HEK293 (cell line): ENCODE measurements around the gene WBP4.
A peak's percentile ranks its signal among the peaks of the same experiment; 100 is the strongest.

Experiments
- GLI4 ChIP-seq: fragments of 450-650 bp; formaldehyde crosslinking; IDR thresholded peaks from 2 replicates; pipeline ENCODE4 v1.5.1; 2016; ENCODE audit warnings: missing biosample characterization, missing genetic modification characterization
- IKZF3 ChIP-seq: fragments of 450-650 bp; IDR thresholded peaks from 2 replicates; pipeline ENCODE4 v1.5.0; 2018; ENCODE audit warnings: missing biosample characterization, mild to moderate bottlenecking, missing genetic modification characterization, moderate library complexity
- KLF9 ChIP-seq: fragments of 450-650 bp; formaldehyde crosslinking; IDR thresholded peaks from 2 replicates; pipeline ENCODE4 v1.5.1; 2016; ENCODE audit warnings: missing biosample characterization, missing genetic modification characterization, low read depth
- OSR2 ChIP-seq: fragments of 450-650 bp; formaldehyde crosslinking; IDR thresholded peaks from 2 replicates; pipeline ENCODE4 v1.5.1; 2016; ENCODE audit warnings: missing biosample characterization, missing genetic modification characterization
- OVOL3 ChIP-seq: fragments of 450-650 bp; formaldehyde crosslinking; IDR thresholded peaks from 2 replicates; pipeline ENCODE4 v1.5.1; 2016; ENCODE audit warnings: missing biosample characterization, missing genetic modification characterization
- SP2 ChIP-seq: fragments of 450-650 bp; formaldehyde crosslinking; IDR thresholded peaks from 2 replicates; pipeline ENCODE4 v1.5.1; 2016; ENCODE audit warnings: missing biosample characterization, missing genetic modification characterization
- YY2 ChIP-seq: fragments of 450-650 bp; formaldehyde crosslinking; IDR thresholded peaks from 2 replicates; pipeline ENCODE4 v1.5.1; 2016; ENCODE audit warnings: missing biosample characterization, missing genetic modification characterization
- ZBTB17 ChIP-seq: fragments of 450-650 bp; formaldehyde crosslinking; IDR thresholded peaks from 2 replicates; pipeline ENCODE4 v1.5.1; 2016; ENCODE audit warnings: missing biosample characterization, missing genetic modification characterization
- ZFP37 ChIP-seq: fragments of 450-650 bp; formaldehyde crosslinking; IDR thresholded peaks from 2 replicates; pipeline ENCODE4 v1.5.1; 2016; ENCODE audit warnings: missing biosample characterization, missing genetic modification characterization
- ZFP69B ChIP-seq: fragments of 450-650 bp; formaldehyde crosslinking; IDR thresholded peaks from 2 replicates; pipeline ENCODE4 v1.5.1; 2016; ENCODE audit warnings: missing biosample characterization, missing genetic modification characterization
- ZNF292 ChIP-seq: fragments of 450-650 bp; formaldehyde crosslinking; IDR thresholded peaks from 2 replicates; pipeline ENCODE4 v1.5.1; 2016; ENCODE audit warnings: low read depth, missing biosample characterization, missing genetic modification characterization, borderline replicate concordance
- ZNF335 ChIP-seq: fragments of 450-650 bp; formaldehyde crosslinking; conservative IDR thresholded peaks from 2 replicates; pipeline ENCODE4 v1.5.1; 2016; ENCODE audit warnings: missing biosample characterization, missing genetic modification characterization
- ZNF354C ChIP-seq: fragments of 450-650 bp; formaldehyde crosslinking; IDR thresholded peaks from 2 replicates; pipeline ENCODE4 v1.5.1; 2016; ENCODE audit warnings: missing biosample characterization, missing genetic modification characterization, low read depth, borderline replicate concordance
- ZNF37A ChIP-seq: fragments of 450-650 bp; IDR thresholded peaks from 2 replicates; pipeline ENCODE4 v1.5.1; 2018; ENCODE audit warnings: missing biosample characterization, missing genetic modification characterization
- ZNF530 ChIP-seq: fragments of 450-650 bp; formaldehyde crosslinking; IDR thresholded peaks from 2 replicates; pipeline ENCODE4 v1.5.1; 2016; ENCODE audit warnings: low read depth, missing biosample characterization, missing genetic modification characterization
- ZNF549 ChIP-seq: fragments of 450-650 bp; IDR thresholded peaks from 2 replicates; pipeline ENCODE4 v1.5.1; 2018; ENCODE audit warnings: missing biosample characterization, missing genetic modification characterization, mild to moderate bottlenecking, inconsistent platforms, moderate library complexity
- ZNF555 ChIP-seq: fragments of 450-650 bp; formaldehyde crosslinking; conservative IDR thresholded peaks from 2 replicates; pipeline ENCODE4 v1.5.1; 2017; ENCODE audit warnings: missing biosample characterization, mild to moderate bottlenecking, missing genetic modification characterization, inconsistent platforms
- ZNF629 ChIP-seq: fragments of 450-650 bp; formaldehyde crosslinking; IDR thresholded peaks from 2 replicates; pipeline ENCODE4 v1.5.1; 2017; ENCODE audit warnings: missing biosample characterization, missing genetic modification characterization
- ZNF654 ChIP-seq: fragments of 450-650 bp; formaldehyde crosslinking; IDR thresholded peaks from 2 replicates; pipeline ENCODE4 v1.5.1; 2016; ENCODE audit warnings: low read depth, missing biosample characterization, missing genetic modification characterization
- ZNF670 ChIP-seq: fragments of 450-650 bp; formaldehyde crosslinking; IDR thresholded peaks from 2 replicates; pipeline ENCODE4 v1.5.1; 2016; ENCODE audit warnings: missing biosample characterization, missing genetic modification characterization, low read depth
- ZNF776 ChIP-seq: fragments of 450-650 bp; formaldehyde crosslinking; IDR thresholded peaks from 2 replicates; pipeline ENCODE4 v1.5.0; 2017; ENCODE audit warnings: missing biosample characterization, missing genetic modification characterization, borderline replicate concordance
- ZSCAN23 ChIP-seq: fragments of 450-650 bp; formaldehyde crosslinking; IDR thresholded peaks from 2 replicates; pipeline ENCODE4 v1.5.1; 2016; ENCODE audit warnings: missing biosample characterization, missing genetic modification characterization
- ZXDB ChIP-seq: fragments of 450-650 bp; formaldehyde crosslinking; IDR thresholded peaks from 2 replicates; pipeline ENCODE4 v1.5.1; 2016; ENCODE audit warnings: missing biosample characterization, missing genetic modification characterization
- TF ChIP-seq, protein P1 (sequence below): fragments of 450-650 bp; formaldehyde crosslinking; IDR thresholded peaks from 2 replicates; pipeline ENCODE4 v1.5.1; 2016; ENCODE audit warnings: missing biosample characterization, missing genetic modification characterization
- TF ChIP-seq, protein P2 (sequence below): fragments of 450-650 bp; formaldehyde crosslinking; IDR thresholded peaks from 2 replicates; pipeline ENCODE4 v1.5.1; 2016; ENCODE audit warnings: missing biosample characterization, missing genetic modification characterization, borderline replicate concordance
- TF ChIP-seq, protein P3 (sequence below): fragments of 450-650 bp; formaldehyde crosslinking; optimal IDR thresholded peaks from 2 replicates; pipeline ENCODE3; 2016; ENCODE audit warnings: missing biosample characterization, mild to moderate bottlenecking, missing genetic modification characterization
- TF ChIP-seq, protein P4 (sequence below): fragments of 450-650 bp; formaldehyde crosslinking; IDR thresholded peaks from 2 replicates; pipeline ENCODE4 v1.5.1; 2017; ENCODE audit warnings: missing biosample characterization, missing genetic modification characterization
- TF ChIP-seq, protein P5 (sequence below): fragments of 450-650 bp; formaldehyde crosslinking; IDR thresholded peaks from 2 replicates; pipeline ENCODE4 v1.5.1; 2016; ENCODE audit warnings: missing biosample characterization, missing genetic modification characterization
- TF ChIP-seq, protein P6 (sequence below): fragments of 450-650 bp; formaldehyde crosslinking; IDR thresholded peaks from 2 replicates; pipeline ENCODE4 v1.5.1; 2016; ENCODE audit warnings: missing biosample characterization, missing genetic modification characterization

Gene WBP4

DNA sequence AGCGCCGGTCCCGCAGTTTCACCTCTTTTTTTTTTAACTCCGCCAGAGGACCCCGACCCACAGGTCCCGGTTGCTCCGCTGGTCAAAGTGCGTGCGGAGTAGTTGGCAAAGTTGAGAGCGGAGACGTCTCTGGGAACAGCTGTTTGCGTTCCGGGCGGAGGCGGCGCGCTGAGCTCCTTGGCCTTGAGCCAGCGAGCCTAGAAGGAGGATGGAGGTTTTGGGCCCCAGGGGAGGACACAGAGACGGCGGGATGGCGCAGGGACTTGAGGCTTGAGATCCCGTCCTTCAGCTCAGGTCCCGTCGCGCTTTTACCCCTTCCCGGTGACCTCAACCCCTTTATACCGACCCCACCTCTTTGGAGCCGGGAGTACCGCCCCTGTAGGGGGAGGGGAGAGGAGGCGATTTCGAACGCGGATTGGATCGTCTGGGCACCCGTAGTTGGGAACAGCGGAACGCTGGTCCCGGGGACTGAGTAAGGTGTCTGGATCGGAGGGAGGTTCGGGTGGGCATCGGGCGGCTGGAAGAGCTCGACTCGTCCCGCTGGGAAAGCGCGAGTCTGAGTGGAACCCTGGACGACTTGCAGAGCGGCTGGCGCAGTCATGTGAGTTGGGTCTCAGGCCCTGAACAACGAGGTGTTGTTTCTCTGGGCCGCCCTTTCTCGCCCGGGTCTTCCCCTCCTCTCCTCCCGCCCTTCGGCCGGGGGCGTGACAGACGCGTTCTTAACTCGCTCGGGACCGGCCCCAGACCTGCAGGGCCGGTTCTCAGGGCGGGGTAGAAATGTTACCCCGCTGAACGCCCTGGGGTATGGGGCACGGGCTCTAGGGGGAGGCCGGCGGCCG lies at the start of gene WBP4 (continued):
- TF ChIP-seq, protein P1, sequence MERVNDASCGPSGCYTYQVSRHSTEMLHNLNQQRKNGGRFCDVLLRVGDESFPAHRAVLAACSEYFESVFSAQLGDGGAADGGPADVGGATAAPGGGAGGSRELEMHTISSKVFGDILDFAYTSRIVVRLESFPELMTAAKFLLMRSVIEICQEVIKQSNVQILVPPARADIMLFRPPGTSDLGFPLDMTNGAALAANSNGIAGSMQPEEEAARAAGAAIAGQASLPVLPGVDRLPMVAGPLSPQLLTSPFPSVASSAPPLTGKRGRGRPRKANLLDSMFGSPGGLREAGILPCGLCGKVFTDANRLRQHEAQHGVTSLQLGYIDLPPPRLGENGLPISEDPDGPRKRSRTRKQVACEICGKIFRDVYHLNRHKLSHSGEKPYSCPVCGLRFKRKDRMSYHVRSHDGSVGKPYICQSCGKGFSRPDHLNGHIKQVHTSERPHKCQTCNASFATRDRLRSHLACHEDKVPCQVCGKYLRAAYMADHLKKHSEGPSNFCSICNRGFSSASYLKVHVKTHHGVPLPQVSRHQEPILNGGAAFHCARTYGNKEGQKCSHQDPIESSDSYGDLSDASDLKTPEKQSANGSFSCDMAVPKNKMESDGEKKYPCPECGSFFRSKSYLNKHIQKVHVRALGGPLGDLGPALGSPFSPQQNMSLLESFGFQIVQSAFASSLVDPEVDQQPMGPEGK (tag by site-specific recombination): peak; percentile 91
- TF ChIP-seq ZNF354C (tag by site-specific recombination) (no peak), YY2 (tag by site-specific recombination) (no peak), ZBTB17 (tag by site-specific recombination) (peak; percentile 91), ZNF549 (no peak), ZFP69B (peak; percentile 92), ZNF670 (tag by site-specific recombination) (no peak), ZNF654 (tag by site-specific recombination) (no peak), ZNF555 (tag by site-specific recombination) (no peak), ZFP37 (tag by site-specific recombination) (no peak), OVOL3 (tag by site-specific recombination) (no peak; the same call in 1 of the 2 replicates), OSR2 (tag by site-specific recombination) (no peak), KLF9 (tag by site-specific recombination) (peak; percentile 92), IKZF3 (peak; percentile 96), ZNF335 (tag by site-specific recombination) (peak; percentile 84), ZNF292 (tag by site-specific recombination) (no peak), ZXDB (peak; percentile 80), SP2 (tag by site-specific recombination) (peak; percentile 88), ZNF776 (tag by site-specific recombination) (no peak), ZNF37A (tag by site-specific recombination) (peak; percentile 32; the same call in 1 of the 2 replicates), GLI4 (tag by site-specific recombination) (0 out of 2 replicates have a peak, but pooled peaks have one; percentile 33), ZNF629 (tag by site-specific recombination) (peak; percentile 82), ZSCAN23 (tag by site-specific recombination) (peak; percentile 82; the same call in 1 of the 2 replicates), ZNF530 (tag by site-specific recombination) (no peak)
- TF ChIP-seq, protein P2, sequence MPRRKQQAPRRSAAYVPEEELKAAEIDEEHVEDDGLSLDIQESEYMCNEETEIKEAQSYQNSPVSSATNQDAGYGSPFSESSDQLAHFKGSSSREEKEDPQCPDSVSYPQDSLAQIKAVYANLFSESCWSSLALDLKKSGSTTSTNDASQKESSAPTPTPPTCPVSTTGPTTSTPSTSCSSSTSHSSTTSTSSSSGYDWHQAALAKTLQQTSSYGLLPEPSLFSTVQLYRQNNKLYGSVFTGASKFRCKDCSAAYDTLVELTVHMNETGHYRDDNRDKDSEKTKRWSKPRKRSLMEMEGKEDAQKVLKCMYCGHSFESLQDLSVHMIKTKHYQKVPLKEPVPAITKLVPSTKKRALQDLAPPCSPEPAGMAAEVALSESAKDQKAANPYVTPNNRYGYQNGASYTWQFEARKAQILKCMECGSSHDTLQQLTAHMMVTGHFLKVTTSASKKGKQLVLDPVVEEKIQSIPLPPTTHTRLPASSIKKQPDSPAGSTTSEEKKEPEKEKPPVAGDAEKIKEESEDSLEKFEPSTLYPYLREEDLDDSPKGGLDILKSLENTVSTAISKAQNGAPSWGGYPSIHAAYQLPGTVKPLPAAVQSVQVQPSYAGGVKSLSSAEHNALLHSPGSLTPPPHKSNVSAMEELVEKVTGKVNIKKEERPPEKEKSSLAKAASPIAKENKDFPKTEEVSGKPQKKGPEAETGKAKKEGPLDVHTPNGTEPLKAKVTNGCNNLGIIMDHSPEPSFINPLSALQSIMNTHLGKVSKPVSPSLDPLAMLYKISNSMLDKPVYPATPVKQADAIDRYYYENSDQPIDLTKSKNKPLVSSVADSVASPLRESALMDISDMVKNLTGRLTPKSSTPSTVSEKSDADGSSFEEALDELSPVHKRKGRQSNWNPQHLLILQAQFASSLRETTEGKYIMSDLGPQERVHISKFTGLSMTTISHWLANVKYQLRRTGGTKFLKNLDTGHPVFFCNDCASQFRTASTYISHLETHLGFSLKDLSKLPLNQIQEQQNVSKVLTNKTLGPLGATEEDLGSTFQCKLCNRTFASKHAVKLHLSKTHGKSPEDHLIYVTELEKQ (tag by site-specific recombination): peak; percentile 62
- TF ChIP-seq, protein P3, sequence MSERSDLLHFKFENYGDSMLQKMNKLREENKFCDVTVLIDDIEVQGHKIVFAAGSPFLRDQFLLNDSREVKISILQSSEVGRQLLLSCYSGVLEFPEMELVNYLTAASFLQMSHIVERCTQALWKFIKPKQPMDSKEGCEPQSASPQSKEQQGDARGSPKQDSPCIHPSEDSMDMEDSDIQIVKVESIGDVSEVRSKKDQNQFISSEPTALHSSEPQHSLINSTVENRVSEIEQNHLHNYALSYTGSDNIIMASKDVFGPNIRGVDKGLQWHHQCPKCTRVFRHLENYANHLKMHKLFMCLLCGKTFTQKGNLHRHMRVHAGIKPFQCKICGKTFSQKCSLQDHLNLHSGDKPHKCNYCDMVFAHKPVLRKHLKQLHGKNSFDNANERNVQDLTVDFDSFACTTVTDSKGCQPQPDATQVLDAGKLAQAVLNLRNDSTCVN (tag by site-specific recombination): peak; percentile 84
- TF ChIP-seq, protein P4, sequence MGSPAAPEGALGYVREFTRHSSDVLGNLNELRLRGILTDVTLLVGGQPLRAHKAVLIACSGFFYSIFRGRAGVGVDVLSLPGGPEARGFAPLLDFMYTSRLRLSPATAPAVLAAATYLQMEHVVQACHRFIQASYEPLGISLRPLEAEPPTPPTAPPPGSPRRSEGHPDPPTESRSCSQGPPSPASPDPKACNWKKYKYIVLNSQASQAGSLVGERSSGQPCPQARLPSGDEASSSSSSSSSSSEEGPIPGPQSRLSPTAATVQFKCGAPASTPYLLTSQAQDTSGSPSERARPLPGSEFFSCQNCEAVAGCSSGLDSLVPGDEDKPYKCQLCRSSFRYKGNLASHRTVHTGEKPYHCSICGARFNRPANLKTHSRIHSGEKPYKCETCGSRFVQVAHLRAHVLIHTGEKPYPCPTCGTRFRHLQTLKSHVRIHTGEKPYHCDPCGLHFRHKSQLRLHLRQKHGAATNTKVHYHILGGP (tag by site-specific recombination): peak; percentile 45; the same call in 1 of the 2 replicates
- TF ChIP-seq, protein P5, sequence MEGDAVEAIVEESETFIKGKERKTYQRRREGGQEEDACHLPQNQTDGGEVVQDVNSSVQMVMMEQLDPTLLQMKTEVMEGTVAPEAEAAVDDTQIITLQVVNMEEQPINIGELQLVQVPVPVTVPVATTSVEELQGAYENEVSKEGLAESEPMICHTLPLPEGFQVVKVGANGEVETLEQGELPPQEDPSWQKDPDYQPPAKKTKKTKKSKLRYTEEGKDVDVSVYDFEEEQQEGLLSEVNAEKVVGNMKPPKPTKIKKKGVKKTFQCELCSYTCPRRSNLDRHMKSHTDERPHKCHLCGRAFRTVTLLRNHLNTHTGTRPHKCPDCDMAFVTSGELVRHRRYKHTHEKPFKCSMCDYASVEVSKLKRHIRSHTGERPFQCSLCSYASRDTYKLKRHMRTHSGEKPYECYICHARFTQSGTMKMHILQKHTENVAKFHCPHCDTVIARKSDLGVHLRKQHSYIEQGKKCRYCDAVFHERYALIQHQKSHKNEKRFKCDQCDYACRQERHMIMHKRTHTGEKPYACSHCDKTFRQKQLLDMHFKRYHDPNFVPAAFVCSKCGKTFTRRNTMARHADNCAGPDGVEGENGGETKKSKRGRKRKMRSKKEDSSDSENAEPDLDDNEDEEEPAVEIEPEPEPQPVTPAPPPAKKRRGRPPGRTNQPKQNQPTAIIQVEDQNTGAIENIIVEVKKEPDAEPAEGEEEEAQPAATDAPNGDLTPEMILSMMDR (tag by site-specific recombination): peak; percentile 25
- TF ChIP-seq, protein P6, sequence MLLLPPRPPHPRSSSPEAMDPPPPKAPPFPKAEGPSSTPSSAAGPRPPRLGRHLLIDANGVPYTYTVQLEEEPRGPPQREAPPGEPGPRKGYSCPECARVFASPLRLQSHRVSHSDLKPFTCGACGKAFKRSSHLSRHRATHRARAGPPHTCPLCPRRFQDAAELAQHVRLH: peak; percentile 66; the same call in 1 of the 2 replicates
